GM18861 (cell line): Measurements from ENCODE around the gene PNPLA7.
"Not testable (repeated sequence)": the region's sequence is repeated elsewhere in the genome, so short reads cannot be mapped to it uniquely, and the experiment has no call there.

Experiments
- ATAC-seq: cut with Tn5 transposase; IDR thresholded peaks from one replicate; pipeline ENCODE4 v1.9.1; 2021; ENCODE audit not compliant: unreplicated experiment

PNPLA7 gene

DNA sequence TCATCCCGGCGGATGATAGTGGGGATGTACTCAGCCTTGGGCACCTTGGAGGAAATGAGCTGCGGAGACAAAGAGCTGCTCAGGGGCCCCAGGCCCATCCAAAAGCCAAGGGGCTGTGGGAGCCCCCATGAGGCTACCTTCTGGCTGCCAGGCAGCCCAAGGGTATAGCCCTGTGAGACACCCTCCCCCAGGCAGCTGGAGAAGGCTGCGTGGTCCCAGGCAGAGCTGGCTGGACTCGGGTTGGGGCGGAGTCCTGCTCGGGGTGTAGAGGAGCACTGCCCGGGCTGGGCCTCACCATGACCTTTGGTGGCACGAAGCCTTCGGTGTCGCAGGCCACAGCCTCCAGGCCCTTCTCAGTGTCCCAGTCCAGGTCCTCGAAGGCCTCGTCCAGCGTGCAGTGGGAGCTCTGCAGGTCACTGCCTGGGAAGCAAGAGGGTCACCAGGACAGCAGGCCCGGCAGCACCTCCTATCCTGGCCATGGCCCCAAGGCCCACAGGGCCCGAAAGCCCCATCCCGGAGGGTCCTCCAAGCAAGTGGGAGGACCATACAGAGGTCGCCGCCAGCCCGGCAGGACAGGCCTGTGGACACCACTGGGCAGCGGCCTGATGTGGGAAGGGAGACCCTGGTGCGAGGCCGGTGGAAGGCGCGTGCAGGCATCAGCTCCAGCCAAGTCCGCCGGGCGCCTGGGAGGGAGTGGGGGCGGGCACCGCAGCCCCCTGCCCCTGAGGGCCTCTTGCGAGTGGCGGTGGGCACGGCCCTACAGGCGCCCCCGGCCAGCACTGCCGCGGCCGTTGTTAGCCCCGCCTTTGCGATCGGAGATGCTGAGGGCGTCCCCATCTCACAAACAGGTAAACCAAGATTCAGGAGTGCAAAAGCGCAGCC is 97.2 kb downstream of the PNPLA7 start:
- no peak for ATAC-seq

DNA sequence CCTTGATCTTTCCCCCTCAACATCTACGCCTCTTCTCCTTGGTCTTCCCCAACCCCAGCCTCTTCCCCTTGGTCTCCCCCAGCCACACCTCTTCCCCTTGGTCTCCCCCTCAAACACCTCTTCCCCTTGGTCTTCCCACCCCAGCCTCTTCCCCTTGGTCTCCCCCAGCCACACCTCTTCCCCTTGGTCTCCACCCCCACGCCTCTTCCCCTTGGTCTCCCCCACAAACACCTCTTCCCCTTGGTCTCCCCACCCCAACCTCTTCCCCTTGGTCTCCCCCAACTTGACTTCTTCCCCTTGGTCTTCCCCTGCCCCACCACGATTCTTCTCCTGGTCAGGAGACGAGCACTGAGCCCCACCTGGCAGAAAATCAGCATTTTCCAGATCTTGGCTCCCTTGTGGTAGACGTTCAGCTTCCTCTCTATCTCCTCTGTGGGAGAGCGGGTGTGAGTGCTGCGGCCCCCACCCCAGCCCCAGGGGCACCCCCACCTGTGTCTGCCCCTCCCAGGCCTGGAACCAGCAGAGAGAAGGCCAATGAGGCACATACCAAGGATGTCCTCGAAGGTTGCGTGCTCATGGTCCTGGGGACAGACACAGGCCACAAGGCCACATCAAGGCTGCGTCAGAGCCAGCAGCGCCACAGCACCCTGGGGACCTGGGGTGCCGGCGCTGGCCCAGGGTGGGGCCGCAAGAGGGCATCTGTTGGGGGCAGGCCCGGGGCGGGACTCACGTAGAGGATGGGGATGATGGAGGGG is 98.0 kb downstream of the PNPLA7 start:
- ATAC-seq, result no peak

DNA sequence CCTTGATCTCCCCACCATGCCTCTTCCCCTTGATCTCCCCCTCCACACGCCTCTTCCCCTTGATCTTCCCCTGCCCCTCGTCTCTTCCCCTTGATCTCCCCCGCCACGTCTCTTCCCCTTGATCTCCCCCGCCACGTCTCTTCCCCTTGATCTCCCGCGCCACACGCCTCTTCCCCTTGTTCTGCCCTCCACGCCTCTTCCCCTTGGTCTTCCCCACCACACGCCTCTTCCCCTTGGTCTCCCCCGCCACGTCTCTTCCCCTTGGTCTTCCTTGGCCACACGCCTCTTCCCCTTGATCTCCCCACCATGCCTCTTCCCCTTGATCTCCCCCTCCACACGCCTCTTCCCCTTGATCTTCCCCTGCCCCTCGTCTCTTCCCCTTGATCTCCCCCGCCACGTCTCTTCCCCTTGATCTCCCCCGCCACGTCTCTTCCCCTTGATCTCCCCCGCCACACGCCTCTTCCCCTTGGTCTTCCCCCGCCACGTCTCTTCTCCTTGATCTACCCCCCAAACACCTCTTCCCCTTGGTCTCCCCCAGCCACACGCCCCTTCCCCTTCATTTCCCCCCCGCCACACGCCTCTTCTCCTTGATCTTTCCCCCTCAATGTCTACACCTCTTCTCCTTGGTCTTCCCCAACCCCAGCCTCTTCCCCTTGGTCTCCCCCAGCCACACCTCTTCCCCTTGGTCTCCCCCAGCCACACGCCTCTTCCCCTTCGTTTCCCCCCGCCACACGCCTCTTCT is 98.8 kb downstream of the PNPLA7 start:
- not testable (repeated sequence) for ATAC-seq

DNA sequence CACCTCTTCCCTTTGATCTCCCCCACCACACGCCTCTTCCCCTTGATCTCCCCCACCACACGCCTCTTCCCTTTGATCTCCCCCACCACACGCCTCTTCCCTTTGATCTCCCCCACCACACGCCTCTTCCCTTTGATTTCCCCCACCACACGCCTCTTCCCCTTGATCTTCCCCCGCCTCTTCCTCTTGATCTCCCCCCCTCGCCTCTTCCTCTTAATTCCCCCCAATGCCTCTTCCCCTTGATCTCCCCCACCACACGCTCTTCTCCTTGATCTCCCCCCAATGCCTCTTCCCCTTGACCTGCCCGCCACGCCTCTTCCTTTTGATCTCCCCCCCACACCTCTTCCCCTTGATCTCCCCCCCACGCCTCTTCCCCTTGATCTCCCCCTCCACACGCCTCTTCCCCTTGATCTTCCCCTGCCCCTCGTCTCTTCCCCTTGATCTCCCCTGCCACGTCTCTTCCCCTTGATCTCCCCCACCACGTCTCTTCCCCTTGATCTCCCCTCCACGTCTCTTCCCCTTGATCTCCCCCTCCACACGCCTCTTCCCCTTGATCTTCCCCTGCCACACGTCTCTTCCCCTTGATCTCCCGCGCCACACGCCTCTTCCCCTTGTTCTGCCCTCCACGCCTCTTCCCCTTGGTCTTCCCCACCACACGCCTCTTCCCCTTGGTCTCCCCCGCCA is 99.5 kb downstream of the PNPLA7 start:
- not testable (repeated sequence) for ATAC-seq

DNA sequence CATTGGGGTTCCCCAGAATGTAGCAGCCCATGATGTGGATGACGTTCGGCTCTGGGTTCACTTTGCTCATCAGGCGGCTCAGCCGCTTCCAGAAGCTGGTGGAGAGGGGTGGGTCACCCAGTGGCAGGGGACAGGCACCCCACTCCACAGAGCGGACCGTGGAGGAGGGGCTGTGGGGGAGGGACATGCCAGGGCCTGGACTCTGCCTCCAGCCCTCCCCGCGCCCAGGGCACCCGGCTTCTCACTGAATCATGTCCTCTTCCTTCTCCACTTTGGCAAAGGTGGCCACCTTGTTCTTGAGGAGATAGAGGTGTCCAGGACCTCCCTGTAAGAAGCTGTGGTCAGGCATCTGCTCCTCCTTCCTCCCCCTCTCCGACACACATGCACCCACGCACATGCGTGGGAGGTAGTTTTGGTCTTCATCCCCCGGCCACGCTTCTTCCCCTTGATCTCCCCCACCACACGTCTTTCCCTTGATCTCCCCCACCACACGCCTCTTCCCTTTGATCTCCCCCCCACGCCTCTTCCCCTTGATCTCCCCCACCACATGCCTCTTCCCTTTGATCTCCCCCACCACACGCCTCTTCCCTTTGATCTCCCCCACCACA is 100.2 kb downstream of the PNPLA7 start:
- ATAC-seq, result no peak

DNA sequence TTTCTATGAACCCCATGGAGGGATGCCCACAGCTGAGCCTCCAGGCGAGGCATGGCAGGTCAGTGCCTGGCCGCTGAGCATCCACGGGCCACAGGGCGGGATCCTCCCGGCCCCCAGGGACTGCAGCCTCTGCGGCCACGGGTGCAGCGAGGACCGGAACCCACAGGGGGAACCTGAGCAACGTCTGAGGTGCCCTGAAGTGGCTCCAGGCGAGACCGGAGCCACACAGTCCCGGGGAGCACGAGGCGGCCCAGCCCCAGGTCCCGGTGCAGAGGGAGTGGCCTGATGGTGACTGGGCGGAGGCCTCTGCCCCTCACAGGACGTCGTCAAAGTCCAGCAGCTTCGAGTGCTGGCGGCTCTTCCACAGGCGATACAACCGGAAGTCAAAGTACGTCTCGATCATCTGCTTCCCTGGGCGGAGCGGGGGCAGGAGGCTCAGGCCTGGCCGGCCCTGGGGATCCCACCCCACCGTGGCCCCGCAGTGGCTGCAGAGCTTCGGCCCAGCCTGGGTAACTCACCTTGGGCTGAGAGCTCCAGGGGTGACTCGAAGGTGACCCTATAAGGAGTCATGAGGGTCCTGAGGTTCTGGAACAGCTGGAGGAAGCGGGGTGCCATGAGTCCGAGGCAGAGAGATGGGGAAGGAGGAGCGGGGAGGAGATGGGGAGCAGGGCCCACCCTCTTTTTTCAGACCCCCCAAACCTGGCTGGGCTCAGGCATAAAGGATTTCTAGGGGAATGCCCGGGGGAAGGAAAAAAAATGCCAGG is 100.9 kb downstream of the PNPLA7 start:
- ATAC-seq, result no peak

DNA sequence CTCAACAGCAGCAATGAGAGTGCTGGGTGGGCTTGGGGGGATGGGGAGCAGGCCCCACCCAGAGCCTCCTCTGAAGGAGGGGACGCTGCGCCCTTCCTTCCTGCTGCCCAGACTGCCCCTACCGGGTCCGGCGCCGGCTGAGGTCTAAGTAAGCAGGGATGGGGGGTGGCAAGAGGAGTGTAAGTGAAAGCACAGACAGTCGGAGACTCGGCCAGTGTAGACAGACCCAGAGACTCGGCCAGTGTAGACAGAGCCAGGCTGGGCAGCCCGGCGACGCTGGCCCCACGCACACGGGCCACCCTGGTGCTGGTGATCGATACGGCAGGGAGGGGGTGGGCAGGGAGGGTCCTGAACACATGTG is 101.6 kb downstream of the PNPLA7 start:
- no peak for ATAC-seq

DNA sequence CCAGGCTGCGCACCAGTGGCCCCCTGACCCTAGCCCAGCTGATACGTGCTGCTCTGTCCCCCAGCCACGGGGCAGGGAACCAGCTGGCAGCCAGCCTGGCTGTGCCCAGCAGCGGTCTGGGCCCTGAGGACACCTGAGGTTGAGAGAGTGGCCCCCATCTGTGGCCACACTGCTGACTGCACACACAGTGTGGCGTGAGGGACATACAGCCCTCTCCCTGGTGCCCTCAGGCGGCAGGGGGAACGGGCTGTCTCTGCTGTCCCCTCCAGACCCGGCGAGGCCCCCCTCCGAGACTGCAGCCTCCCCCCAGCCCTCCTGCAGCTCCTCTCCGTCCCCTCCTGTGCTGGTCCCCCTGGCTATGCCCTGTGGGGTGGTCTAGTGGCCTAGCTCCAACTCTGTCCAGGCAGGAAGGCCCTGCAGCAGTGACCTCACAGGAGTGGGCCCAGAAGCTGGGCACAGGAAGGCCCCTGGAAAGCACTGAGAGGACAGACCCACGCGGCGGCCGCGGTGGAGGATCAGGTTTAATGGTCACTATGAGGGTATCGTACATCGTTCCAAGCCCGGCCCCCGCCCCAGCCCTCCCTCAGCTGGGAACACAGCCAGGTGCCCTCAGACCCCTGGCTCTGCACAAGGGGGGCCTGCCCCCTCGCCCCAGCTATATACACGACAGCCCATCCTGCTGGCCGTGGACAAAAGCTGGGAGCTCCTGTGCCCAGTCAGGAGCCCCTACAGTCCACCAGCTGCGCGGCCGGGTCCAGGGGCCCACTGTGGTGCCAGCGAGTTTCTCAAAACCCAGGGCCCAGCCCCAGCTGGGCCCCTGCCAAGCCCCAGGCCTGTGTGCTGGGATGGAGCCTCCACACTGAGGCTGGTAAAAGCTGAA is 102.2 kb downstream of the PNPLA7 start:
- ATAC-seq, result no peak

DNA sequence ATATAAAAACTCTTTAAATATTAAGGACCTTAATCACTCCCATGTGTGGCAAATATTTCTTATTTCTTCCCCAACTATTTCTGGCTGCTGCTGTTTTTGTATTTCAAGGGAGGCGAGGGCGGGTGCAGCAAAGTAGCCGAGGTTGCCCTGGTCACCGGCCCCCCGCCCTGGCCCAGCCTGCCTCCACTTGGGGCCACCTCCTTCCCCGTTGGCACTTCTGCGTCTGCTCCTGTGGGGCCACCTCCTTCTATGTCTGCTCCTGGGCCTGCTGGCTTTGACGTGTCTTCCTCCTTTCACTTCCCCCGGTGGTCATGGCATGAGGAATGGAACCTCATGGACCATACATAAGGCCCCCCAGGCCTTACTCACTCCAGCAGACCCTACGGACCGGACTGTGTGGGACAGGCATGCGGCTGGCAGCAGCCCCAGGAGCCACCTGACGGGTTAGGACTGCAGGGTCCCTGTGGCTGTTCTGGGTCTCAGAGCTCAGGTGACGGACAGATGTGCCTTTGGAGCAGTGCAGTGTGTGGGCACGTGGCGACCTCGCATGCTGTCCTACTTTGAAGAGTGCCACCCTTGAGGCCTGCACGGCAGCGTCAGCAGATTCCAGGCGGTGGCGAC is 103.2 kb downstream of the PNPLA7 start:
- ATAC-seq, result no peak

DNA sequence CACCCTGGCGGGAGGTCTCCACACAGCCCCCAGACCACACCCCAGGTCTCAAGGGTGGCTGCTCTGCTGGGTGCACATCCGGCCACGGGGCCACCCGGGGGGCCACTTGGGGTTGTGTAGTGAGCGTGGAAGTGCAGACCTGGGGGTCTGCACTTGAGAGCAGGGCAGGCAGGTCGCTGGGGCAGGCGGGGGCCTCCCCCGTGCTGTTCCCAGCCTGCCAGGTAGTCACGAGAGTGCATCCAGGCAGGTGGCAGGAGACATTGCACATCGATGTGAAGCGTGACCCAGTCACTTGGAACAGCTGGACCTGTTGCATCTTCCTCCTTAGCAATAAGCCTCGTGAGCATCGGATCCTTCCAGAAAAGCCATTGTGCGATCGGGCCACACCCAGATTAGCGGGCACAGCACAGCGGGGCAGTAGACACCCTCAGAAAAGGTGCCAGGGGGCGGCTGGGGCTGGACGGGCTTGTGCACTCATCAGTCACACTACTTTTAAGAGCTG is 104.2 kb downstream of the PNPLA7 start:
- no peak for ATAC-seq

DNA sequence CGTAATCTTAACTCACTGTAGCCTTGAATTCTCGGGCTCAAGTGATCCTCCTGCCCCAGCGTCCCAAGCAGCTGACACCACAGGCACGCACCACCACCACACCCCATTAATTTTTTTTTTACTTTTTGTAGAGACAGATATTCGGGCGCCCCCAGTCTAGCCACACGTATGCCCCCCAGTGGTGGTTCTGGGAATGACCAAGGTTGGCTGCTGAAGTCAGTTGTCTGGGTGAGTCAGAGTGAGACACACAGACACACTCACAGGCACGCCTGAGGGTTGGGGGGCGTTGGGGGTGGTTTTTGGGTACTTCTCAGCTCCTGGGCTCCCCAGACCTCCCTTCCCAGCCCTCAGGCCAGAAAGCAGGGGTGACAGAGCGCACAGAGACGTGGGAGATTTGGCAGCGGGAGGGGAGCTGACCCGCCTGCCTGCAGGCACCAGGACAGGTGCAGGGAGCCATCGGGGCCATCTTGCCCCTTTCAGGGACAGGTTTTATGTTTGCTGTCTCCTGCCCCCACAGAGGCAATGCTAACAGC is 104.9 kb downstream of the PNPLA7 start:
- ATAC-seq, result no peak

DNA sequence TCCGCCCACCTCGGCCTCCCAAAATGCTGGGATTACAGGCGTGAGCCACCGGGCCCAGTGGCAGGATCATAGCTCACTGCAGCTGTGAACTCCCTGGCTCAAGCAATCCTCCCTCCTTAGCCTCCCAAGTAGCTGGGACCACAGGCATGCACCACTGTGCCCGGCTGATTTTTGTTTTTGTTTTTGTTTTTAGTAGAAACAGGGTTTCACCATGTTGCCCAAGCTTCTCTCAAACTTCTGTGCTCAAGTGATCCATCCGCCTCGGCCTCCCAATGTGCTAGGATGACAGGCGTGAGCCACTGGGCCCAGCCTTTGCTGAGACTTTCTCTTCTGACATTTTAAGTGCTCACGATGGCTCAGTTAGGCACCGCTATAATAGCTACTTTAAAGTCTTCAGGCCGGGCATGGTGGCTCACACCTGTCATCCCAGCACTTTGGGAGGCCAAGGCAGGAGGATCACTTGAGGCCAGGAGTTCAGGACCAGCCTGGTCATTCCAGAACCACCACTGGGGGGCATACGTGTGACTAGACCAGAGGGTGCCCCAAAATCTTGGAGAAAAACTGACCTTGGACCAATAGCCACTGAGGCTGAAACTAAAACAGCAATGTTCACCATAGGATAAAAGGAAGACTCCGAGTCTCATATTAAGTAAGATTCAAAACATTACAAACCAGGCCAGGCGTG is 106.0 kb downstream of the PNPLA7 start:
- ATAC-seq, result no peak

DNA sequence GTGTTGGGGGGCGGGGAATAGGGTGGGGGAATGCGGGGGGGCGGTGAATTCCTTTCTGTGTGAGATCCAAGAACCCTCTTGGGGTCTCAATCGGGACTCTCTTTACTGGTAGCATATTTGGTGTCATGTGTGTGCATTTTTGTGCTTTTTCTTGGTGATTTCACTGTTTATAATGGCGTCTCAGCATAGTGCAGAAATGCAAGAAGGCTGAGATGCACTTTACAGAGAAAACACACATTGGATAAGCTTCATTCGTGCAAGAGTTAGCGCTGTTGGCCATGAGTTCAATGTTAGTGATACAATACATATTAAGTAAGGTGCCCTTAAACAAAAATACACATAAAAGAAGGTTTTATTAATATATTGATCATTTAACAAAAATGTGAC is 108.3 kb downstream of the PNPLA7 start:
- no peak for ATAC-seq

DNA sequence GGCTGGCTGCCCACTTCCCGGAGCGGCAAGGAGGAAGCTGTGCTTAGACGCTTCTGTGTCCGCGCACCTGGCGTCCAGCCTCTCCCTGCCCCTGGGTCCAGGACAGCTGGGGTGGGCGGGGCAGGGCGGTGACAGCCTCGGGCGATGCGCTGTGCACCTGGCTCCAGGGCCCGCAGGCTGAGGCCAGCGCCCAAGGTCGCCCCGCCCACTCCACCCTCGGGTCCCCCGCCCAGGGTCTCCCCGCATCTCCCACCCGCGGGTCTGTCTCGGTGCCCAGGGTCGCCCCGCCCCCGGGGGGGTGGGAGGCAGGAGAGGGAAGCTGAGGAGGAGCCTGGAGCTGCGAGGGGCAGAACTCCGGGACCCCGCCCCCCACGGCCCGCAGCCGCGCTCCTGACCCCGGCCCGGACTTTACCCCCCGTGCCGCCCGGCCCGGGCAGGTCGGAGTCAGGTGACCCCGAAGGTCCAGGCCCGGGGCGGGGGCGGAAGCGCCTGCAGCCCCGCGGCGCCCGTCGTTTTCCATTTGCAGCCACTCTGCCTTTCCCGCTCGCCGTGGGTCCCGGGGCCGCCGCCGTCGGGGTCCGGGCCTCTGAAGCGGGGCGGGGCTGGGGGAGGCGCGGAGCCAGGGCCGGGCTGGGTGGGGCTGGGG is 108.8 kb downstream of the PNPLA7 start, which contains the start of gene ENTPD8:
TSS of gene ENTPD8 (minus strand) at position 69 of the 646 bp plus-strand sequence. CDS start 3,072 bp downstream, outside the sequence.
- ATAC-seq, result no peak

DNA sequence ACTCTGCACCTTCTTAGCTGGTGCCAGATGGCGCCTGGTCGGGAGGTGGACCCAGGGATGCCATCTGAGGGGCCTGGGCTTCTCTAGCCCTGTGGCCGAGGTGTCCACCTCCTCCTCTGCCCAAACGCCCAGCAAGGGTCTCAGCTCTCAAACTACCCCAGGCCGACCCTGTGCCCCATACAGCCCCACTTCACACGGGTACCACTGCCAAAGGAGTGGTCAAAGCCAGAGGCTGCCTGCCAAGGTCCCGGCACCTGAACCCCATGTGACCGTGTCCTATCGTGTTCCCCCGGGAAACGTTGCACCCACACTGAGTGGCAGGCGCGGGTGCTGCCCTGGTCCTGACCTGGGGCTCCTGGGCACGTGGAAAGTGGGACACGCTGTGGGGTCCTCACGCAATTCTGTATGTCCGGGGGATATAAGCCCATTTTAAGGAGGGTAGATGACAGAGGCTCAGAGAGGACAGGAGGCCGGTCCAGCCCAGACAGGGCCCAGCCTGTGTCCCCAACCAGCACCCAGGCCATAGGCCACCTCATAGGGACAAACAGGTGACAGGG is 111.0 kb downstream of the PNPLA7 start:
- ATAC-seq, result no peak

DNA sequence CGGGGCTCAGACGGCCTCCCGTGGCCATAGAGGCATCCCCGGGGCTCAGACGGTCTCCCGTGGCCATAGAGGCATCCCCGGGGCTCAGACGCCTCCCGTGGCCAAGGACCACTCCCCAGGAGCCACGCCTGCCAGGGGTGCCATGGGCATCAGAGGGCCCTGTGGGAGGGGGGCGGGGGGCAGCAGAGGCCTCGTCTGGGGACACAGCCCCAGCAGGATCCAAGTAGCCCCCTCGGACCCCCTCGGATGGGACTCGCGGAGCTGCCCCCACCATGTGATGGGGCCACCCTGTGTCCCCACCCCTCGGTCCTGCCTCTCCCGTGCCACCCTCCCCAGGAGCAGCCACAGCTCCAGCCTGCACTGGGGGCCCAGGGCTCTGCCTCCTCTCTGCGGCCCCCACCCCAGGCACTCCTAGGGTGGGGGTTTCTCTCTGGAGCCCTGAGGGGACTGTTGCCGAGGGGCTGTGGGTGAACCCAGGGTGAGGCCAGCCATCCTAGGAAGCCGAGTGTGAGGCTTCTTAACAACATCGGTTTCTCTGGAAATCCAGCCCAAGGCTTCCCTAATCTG is 111.5 kb downstream of the PNPLA7 start:
- ATAC-seq, result no peak
